ENCODE results near the gene CLNK. TPM values are rescaled to one million over a fixed set of nuclear protein-coding genes. Genes with fewer than 3 reads are reported as not detected.

Gene CLNK
- total and polyA plus RNA-seq, 2 of the 13 experiments (the other 11 are each of a cell fraction or from before 2014, with no cell fraction given), result not detected

- no peak overlapping the region for H3K9ac ChIP-seq (ENCODE audit: insufficient read depth, low read depth, low read length)
- peaks cover 0 to 4% of the 10 kb centered on the region in 2 experiments; a peak in 1 of 5 replicates for H3K27me3 ChIP-seq (ENCODE audit: control insufficient read depth in 1 of 2, insufficient read depth in 2 of 2, low read length in 2 of 2)
- in situ Hi-C loops (cut with HindIII; ENCODE audit: extremely low pct_ligation_motif_present, low pct_unique_long_range_greater_than_20kb) (no loop called here), intact Hi-C loops (cut with micrococcal nuclease; ENCODE audit: unreplicated experiment) (loop anchor here (10.0 kb wide), 1 partner anchor 72 kb away; no protein-coding TSS in a partner anchor)
- ChIA-PET POLR2A (no interaction called here), CTCF (ENCODE audit: low intra/inter-chr PET ratio, low total read pairs) (no interaction called here)
- BruUV-seq (replicated peaks), result no TSS peak
- no peak overlapping the region for H3K4me2 ChIP-seq (ENCODE audit: low read depth, low read length)
- no peak for FAIRE-seq
- no peak for DNase-seq (ENCODE audit: low spot score)
- 51% methylated on average over 4 of the region's 4 CpGs for WGBS (ENCODE audit: low lambda C conversion rate)
- no peak overlapping the region for H3K4me3 ChIP-seq (replicated peaks in 1 of 3; ENCODE audit: insufficient read depth in 1 of 3, low read depth in 2 of 3, low read length in 3 of 3)
- H3K4me1 ChIP-seq (ENCODE audit: insufficient read depth, low read length), result no peaks in the 10 kb centered on the region
- H3K9me3 ChIP-seq (ENCODE audit: low read length), result no peaks in the 10 kb centered on the region
- TF ChIP-seq ZNF564 (CRISPR knock-in tag; IDR thresholded peaks at IDR 0.05) (no peak), MTF2 (CRISPR knock-in tag; IDR thresholded peaks at IDR 0.05; ENCODE audit: borderline replicate concordance) (no peak), PITX1 (CRISPR knock-in tag; IDR thresholded peaks at IDR 0.05) (no peak), ZNF512 (CRISPR knock-in tag; IDR thresholded peaks at IDR 0.05) (no peak), ZSCAN20 (CRISPR knock-in tag; IDR thresholded peaks at IDR 0.05; ENCODE audit: borderline replicate concordance) (no peak)
- no peak overlapping the region for H2AFZ ChIP-seq (ENCODE audit: low read length)
- ATAC-seq, result no peak
- H4K20me1 ChIP-seq (ENCODE audit: insufficient read depth, low read length), result no peaks in the 10 kb centered on the region; the same call in 1 of the 2 replicates
- H3K27ac ChIP-seq (ENCODE audit: extremely low read length, insufficient read depth, low read length), result no peak overlapping the region
- no peaks in the 10 kb centered on the region for H3K36me3 ChIP-seq (replicated peaks in 1 of 2; ENCODE audit: control insufficient read depth in 1 of 2, insufficient read depth in 2 of 2, low read length in 2 of 2)
- H3K79me2 ChIP-seq (ENCODE audit: insufficient read depth, low read length), result no peaks in the 10 kb centered on the region
Measured at GRCh38 chr4:10462876-10463275, 221.7 kb downstream of the CLNK start.

GRCh38 chr4:10461850-10462400, 222.6 kb downstream of the CLNK start:
- H3K79me2 ChIP-seq (ENCODE audit: insufficient read depth, low read length), result no peaks in the 10 kb centered on the region
- no TSS peak for BruUV-seq (replicated peaks)
- POLR2A ChIA-PET, result no interaction called here
- in situ Hi-C loops (cut with HindIII; ENCODE audit: extremely low pct_ligation_motif_present, low pct_unique_long_range_greater_than_20kb), result no loop called here
- 70% methylated on average over 27 of the region's 27 CpGs for WGBS (ENCODE audit: low lambda C conversion rate)
- no peak for FAIRE-seq
- H3K9me3 ChIP-seq (ENCODE audit: low read length), result no peaks in the 10 kb centered on the region
- TF ChIP-seq DPF2 (CRISPR knock-in tag; IDR thresholded peaks at IDR 0.05; ENCODE audit: borderline replicate concordance, low read depth), result no peak
- TF ChIP-seq ATF2 (CRISPR knock-in tag; IDR thresholded peaks at IDR 0.05), result no peak
- TF ChIP-seq PHF5A (CRISPR knock-in tag; IDR thresholded peaks at IDR 0.05; ENCODE audit: low read depth, unreplicated experiment), result no peak
- no peak for TF ChIP-seq KDM6A (CRISPR knock-in tag; IDR thresholded peaks at IDR 0.05; ENCODE audit: low read depth)
- TF ChIP-seq ZNF780A (CRISPR knock-in tag; IDR thresholded peaks at IDR 0.05), result no peak
- TF ChIP-seq GABPA (IDR thresholded peaks at IDR 0.05; ENCODE audit: low read depth, low read length), result no peak
- TF ChIP-seq GABPA (CRISPR knock-in tag; IDR thresholded peaks at IDR 0.05; ENCODE audit: low read depth), result no peak
- H3K9ac ChIP-seq (ENCODE audit: insufficient read depth, low read depth, low read length), result no peak overlapping the region
- no peak for DNase-seq (ENCODE audit: low spot score)
- H3K4me3 ChIP-seq (replicated peaks in 1 of 3; ENCODE audit: insufficient read depth in 1 of 3, low read depth in 2 of 3, low read length in 3 of 3), result no peak overlapping the region
- no peak overlapping the region for H3K4me2 ChIP-seq (ENCODE audit: low read depth, low read length)
- H3K27ac ChIP-seq (ENCODE audit: extremely low read length, insufficient read depth, low read length), result no peak overlapping the region
- H3K27me3 ChIP-seq (ENCODE audit: control insufficient read depth in 1 of 2, insufficient read depth in 2 of 2, low read length in 2 of 2), result peaks cover 0 to 4% of the 10 kb centered on the region in 2 experiments; a peak in 1 of 5 replicates
- intact Hi-C loops (cut with micrococcal nuclease; ENCODE audit: unreplicated experiment), result loop anchor here (10.0 kb wide), 1 partner anchor 73 kb away; no protein-coding TSS in a partner anchor
- CTCF ChIA-PET (ENCODE audit: low intra/inter-chr PET ratio, low total read pairs), result no interaction called here
- no peaks in the 10 kb centered on the region; the same call in 1 of the 2 replicates for H4K20me1 ChIP-seq (ENCODE audit: insufficient read depth, low read length)
- ATAC-seq, result no peak
- H3K36me3 ChIP-seq (replicated peaks in 1 of 2; ENCODE audit: control insufficient read depth in 1 of 2, insufficient read depth in 2 of 2, low read length in 2 of 2), result no peaks in the 10 kb centered on the region
- no peaks in the 10 kb centered on the region for H3K4me1 ChIP-seq (ENCODE audit: insufficient read depth, low read length)
- no peak overlapping the region for H2AFZ ChIP-seq (ENCODE audit: low read length)
